Activated naive CD4-positive, alpha-beta T cell treated with anti-CD3 and anti-CD28 coated beads for 36 hours (primary cell): Measurements from ENCODE around the gene PARS2. TPM values are rescaled to one million over a fixed set of nuclear protein-coding genes. Genes with fewer than 3 reads are reported as not detected.
A peak's percentile ranks its signal among the peaks of the same experiment; 100 is the strongest.

ENCODE experiments used
- CTCF ChIA-PET: fragments of 350-600 bp; sonication (Branson Sonifier 250); formaldehyde crosslinking; loops from one replicate; lab custom pipeline; 2021; ENCODE audit warnings: antibody characterized with exemption; lab: Charles Lee
- DNase-seq: peaks from one replicate; pipeline ENCODE4 v3.0.0-alpha.2; 2020
- H3K27ac Mint-ChIP-seq: one replicate; pipeline ENCODE4 v1.8.0; 2021; ENCODE audit warnings: mild to moderate bottlenecking, mixed read lengths
- H3K27me3 Mint-ChIP-seq: one replicate; pipeline ENCODE4 v1.8.0; 2021; ENCODE audit warnings: low read depth, mixed read lengths
- H3K36me3 Mint-ChIP-seq: one replicate; pipeline ENCODE4 v1.8.0; 2021; ENCODE audit warnings: low read depth, mixed read lengths
- H3K4me1 Mint-ChIP-seq: one replicate; pipeline ENCODE4 v1.8.0; 2021; ENCODE audit warnings: low read depth, mixed read lengths
- H3K4me3 Mint-ChIP-seq: one replicate; pipeline ENCODE4 v1.8.0; 2021; ENCODE audit warnings: mild to moderate bottlenecking, moderate library complexity, mixed read lengths
- H3K9me3 Mint-ChIP-seq: one replicate; pipeline ENCODE4 v1.8.0; 2021; ENCODE audit warnings: mixed read lengths
- intact Hi-C: fragments of 100-400 bp; cut with micrococcal nuclease; formaldehyde crosslinking; loops from one replicate; pipeline ENCODE4 v1.15.1; 2023
- total RNA-seq, 2 experiments: library from RNA; stranded (reverse); gene quantifications; one replicate each; pipeline ENCODE4 v1.2.3, GENCODE V29; 2021

PARS2 gene
- total RNA-seq, 2 experiments from 2014 or later = 3.0 to 3.1 TPM

- peak; percentile 21 for DNase-seq
- intact Hi-C loops = loop anchor here (1.0 kb wide), 8 partner anchors 36 to 817 kb away; partner anchors contain the start of genes DHCR24, LRRC42, TCEANC2 and TMEM59
- no peaks in the 10 kb centered on the region for H3K27me3 Mint-ChIP-seq
- CTCF ChIA-PET = interaction anchor here (1.1 to 1.4 kb wide), 2 partner anchors 28 to 37 kb away, joined by 3 to 5 read pairs; partner anchors contain the start of gene TTC22
- peak overlapping the region; percentile 83 for H3K27ac Mint-ChIP-seq
- H3K9me3 Mint-ChIP-seq = no peaks in the 10 kb centered on the region
- peak overlapping the region; percentile 94 for H3K4me3 Mint-ChIP-seq
- H3K4me1 Mint-ChIP-seq = peaks cover 19% of the 10 kb centered on the region
- H3K36me3 Mint-ChIP-seq = peaks cover 3% of the 10 kb centered on the region
Measured at GRCh38 chr1:54763816-54764132, 549 bp downstream of the PARS2 start.

- Mint-ChIP-seq H3K36me3 (peaks cover 11% of the 10 kb centered on the region), H3K27me3 (no peaks in the 10 kb centered on the region), H3K4me3 (no peak overlapping the region), H3K4me1 (peaks cover 15% of the 10 kb centered on the region), H3K27ac (no peak overlapping the region), H3K9me3 (no peaks in the 10 kb centered on the region)
- intact Hi-C loops = no loop called here
- CTCF ChIA-PET = no interaction called here
- no peak for DNase-seq
Measured at GRCh38 chr1:54758678-54759348, 5.5 kb downstream of the PARS2 start.

- no peak overlapping the region for H3K4me3 Mint-ChIP-seq
- peaks cover 7% of the 10 kb centered on the region for H3K4me1 Mint-ChIP-seq
- DNase-seq = no peak
- intact Hi-C loops = no loop called here
- CTCF ChIA-PET = no interaction called here
- H3K9me3 Mint-ChIP-seq = no peaks in the 10 kb centered on the region
- H3K27me3 Mint-ChIP-seq = no peaks in the 10 kb centered on the region
- H3K36me3 Mint-ChIP-seq = peaks cover 11% of the 10 kb centered on the region
- no peak overlapping the region for H3K27ac Mint-ChIP-seq
Measured at GRCh38 chr1:54757833-54758232, 6.5 kb downstream of the PARS2 start.

- Mint-ChIP-seq H3K27ac (no peak overlapping the region), H3K36me3 (peaks cover 11% of the 10 kb centered on the region), H3K9me3 (no peaks in the 10 kb centered on the region), H3K4me1 (no peaks in the 10 kb centered on the region), H3K27me3 (no peaks in the 10 kb centered on the region), H3K4me3 (no peak overlapping the region)
- no peak for DNase-seq
- CTCF ChIA-PET = no interaction called here
- intact Hi-C loops = no loop called here
Measured at GRCh38 chr1:54754486-54755285, 9.6 kb downstream of the PARS2 start.

- H3K27me3 Mint-ChIP-seq = no peaks in the 10 kb centered on the region
- H3K9me3 Mint-ChIP-seq = no peaks in the 10 kb centered on the region
- no peak overlapping the region for H3K4me3 Mint-ChIP-seq
- no peaks in the 10 kb centered on the region for H3K4me1 Mint-ChIP-seq
- peaks cover 8% of the 10 kb centered on the region for H3K36me3 Mint-ChIP-seq
- no peak for DNase-seq
- intact Hi-C loops = no loop called here
- CTCF ChIA-PET = no interaction called here
- H3K27ac Mint-ChIP-seq = no peak overlapping the region
Measured at GRCh38 chr1:54754045-54754444, 10.3 kb downstream of the PARS2 start.

- intact Hi-C loops = no loop called here
- CTCF ChIA-PET = interaction anchor here (1.0 kb wide), 1 partner anchor 49 kb away, joined by 3 read pairs; the partner anchor contains the start of gene TTC22
Measured at GRCh38 chr1:54751426-54751825, 12.9 kb downstream of the PARS2 start.

GRCh38 chr1:54750596-54750995 lies 13.7 kb downstream of the PARS2 start:
- intact Hi-C loops = no loop called here
- Mint-ChIP-seq H3K4me3 (no peak overlapping the region), H3K27ac (no peak overlapping the region), H3K9me3 (no peaks in the 10 kb centered on the region), H3K36me3 (no peaks in the 10 kb centered on the region), H3K27me3 (no peaks in the 10 kb centered on the region), H3K4me1 (no peaks in the 10 kb centered on the region)
- CTCF ChIA-PET = no interaction called here
- DNase-seq = no peak

More at GRCh38 chr1:54751426-54751825, 12.9 kb downstream of the PARS2 start:
- no peaks in the 10 kb centered on the region for H3K9me3 Mint-ChIP-seq
- no peaks in the 10 kb centered on the region for H3K4me1 Mint-ChIP-seq
- no peak overlapping the region for H3K27ac Mint-ChIP-seq
- no peaks in the 10 kb centered on the region for H3K36me3 Mint-ChIP-seq
- H3K4me3 Mint-ChIP-seq = no peak overlapping the region
- no peak for DNase-seq
- H3K27me3 Mint-ChIP-seq = no peaks in the 10 kb centered on the region

- intact Hi-C loops = no loop called here
- no peaks in the 10 kb centered on the region for H3K27me3 Mint-ChIP-seq
- H3K4me1 Mint-ChIP-seq = no peaks in the 10 kb centered on the region
- no peak overlapping the region for H3K27ac Mint-ChIP-seq
- CTCF ChIA-PET = interaction anchor here (1.0 kb wide), 1 partner anchor 21 kb away, joined by 3 read pairs; no protein-coding TSS in a partner anchor
- H3K36me3 Mint-ChIP-seq = no peaks in the 10 kb centered on the region
- H3K4me3 Mint-ChIP-seq = no peak overlapping the region
- DNase-seq = no peak
- no peaks in the 10 kb centered on the region for H3K9me3 Mint-ChIP-seq
Measured at GRCh38 chr1:54748094-54748835, 16.1 kb downstream of the PARS2 start.

GRCh38 chr1:54745864-54746263 lies 18.5 kb downstream of the PARS2 start:
- CTCF ChIA-PET = no interaction called here
- no peak for DNase-seq

GRCh38 chr1:54745274-54745673 lies 19.0 kb downstream of the PARS2 start:
- H3K9me3 Mint-ChIP-seq = no peaks in the 10 kb centered on the region
- DNase-seq = no peak
- no peaks in the 10 kb centered on the region for H3K27me3 Mint-ChIP-seq
- H3K27ac Mint-ChIP-seq = no peak overlapping the region
- no peak overlapping the region for H3K4me3 Mint-ChIP-seq
- intact Hi-C loops = no loop called here
- H3K36me3 Mint-ChIP-seq = peaks cover 10% of the 10 kb centered on the region
- CTCF ChIA-PET = interaction anchor here (0.7 kb wide), 1 partner anchor 26 kb away, joined by 3 read pairs; no protein-coding TSS in a partner anchor
- H3K4me1 Mint-ChIP-seq = no peaks in the 10 kb centered on the region

More at GRCh38 chr1:54745864-54746263, 18.5 kb downstream of the PARS2 start:
- no peak overlapping the region for H3K4me3 Mint-ChIP-seq
- peaks cover 10% of the 10 kb centered on the region for H3K36me3 Mint-ChIP-seq
- no peaks in the 10 kb centered on the region for H3K9me3 Mint-ChIP-seq
- H3K27me3 Mint-ChIP-seq = no peaks in the 10 kb centered on the region
- H3K4me1 Mint-ChIP-seq = no peaks in the 10 kb centered on the region
- no peak overlapping the region for H3K27ac Mint-ChIP-seq
- intact Hi-C loops = no loop called here

- intact Hi-C loops = no loop called here
- Mint-ChIP-seq H3K27ac (no peak overlapping the region), H3K9me3 (no peaks in the 10 kb centered on the region), H3K27me3 (no peaks in the 10 kb centered on the region), H3K4me1 (no peaks in the 10 kb centered on the region), H3K36me3 (peaks cover 10% of the 10 kb centered on the region), H3K4me3 (no peak overlapping the region)
- CTCF ChIA-PET = interaction anchor here (0.7 kb wide), 1 partner anchor 25 kb away, joined by 3 read pairs; no protein-coding TSS in a partner anchor
- no peak for DNase-seq
Measured at GRCh38 chr1:54744696-54745095, 19.6 kb downstream of the PARS2 start.
